ENCODE data around the gene MYEOV.
A peak's percentile ranks its signal among the peaks of the same experiment; 100 is the strongest.

MYEOV gene

DNA sequence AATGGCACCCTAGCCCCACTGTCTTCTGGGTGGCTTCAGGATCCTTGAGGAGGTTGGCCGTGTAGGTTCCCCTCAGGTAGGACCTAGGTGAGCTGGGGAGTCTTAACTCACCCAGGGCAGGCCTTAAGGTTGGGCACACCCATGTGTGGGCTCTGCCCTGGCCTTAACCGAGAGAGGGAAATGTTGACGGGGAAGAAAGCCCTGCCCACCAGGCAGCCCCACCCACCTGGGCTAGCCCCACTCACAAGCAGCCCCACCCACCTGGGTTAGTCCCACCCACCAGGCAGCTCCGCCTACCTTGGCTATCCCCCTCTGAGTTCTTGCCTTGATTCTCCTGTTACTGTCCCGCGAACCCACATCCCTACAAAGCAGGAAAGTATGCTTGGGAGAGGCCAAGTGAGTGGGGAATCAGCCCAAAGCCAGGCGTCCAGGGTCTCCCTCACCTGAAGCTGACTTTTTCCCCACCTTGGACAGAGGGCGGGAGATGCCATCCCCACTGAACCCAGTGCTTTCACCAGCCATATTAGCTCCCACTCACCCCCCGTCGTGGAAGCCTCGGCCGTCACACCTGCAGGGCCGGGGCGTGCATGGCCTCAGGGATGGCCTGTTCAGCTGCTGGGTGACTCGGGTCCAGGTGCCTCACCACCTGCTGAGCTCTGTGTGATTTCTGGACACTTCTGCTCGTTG, at the start of gene MYEOV:
Gene MYEOV, plus strand, starts transcription at position 337 of the 687 bp plus-strand sequence. CDS start 1,200 bp downstream, outside the sequence.
- FAIRE-seq, result no peak
- DNase-seq (ENCODE audit: extremely low spot score, insufficient read length, low read depth), result peak; percentile 62

DNA sequence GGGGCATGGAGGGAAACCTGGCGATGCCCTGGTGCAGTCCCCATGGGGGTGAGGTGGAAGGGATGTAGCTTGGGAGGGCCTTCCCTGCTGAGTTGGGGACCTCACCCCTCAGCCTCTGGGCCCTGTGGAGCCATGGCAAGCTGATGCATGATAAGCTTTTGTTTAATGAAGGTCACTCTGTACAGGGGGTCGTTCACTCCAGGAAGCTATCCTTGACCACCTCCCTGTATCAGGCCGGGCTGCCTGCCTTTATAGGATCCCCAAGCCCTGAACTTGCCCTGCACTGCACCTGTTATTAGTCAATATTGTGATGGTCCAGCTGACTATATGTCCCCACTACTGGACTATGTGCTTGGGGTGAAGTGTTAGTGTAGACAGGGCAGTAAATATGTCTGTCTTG, 49.7 kb upstream of the MYEOV start:
- FAIRE-seq, result no peak
- no peak for DNase-seq (ENCODE audit: extremely low spot score, insufficient read length, low read depth)

DNA sequence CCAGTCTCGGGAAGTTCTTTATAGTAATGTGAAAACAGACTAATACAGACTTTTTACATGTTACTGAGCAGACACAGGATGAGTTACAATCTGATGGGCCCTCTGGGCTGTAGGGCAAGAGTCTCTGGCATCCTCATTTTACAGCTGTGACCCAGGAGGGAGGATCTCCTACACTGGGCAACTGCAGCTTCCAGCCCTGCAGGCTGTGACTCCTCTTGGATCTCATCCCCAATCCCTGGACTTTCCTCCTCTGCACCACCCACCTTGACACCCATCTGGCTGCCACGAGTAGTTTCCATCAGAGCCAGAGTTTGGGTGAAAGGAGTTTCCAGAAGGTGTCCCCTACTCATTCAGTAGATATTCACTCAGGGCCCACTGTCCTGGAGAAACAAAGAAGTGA, 48.9 kb upstream of the MYEOV start:
- FAIRE-seq (no peak), DNase-seq (ENCODE audit: extremely low spot score, insufficient read length, low read depth) (no peak)

- DNase-seq (ENCODE audit: extremely low spot score, insufficient read length, low read depth) (no peak), FAIRE-seq (no peak)
These were observed 48.2 kb upstream of the MYEOV start for GRCh38 chr11:69245491-69246345.

GRCh38 chr11:69249311-69250185, 44.4 kb upstream of the MYEOV start:
- DNase-seq (ENCODE audit: extremely low spot score, insufficient read length, low read depth) (no peak), FAIRE-seq (no peak)

DNA sequence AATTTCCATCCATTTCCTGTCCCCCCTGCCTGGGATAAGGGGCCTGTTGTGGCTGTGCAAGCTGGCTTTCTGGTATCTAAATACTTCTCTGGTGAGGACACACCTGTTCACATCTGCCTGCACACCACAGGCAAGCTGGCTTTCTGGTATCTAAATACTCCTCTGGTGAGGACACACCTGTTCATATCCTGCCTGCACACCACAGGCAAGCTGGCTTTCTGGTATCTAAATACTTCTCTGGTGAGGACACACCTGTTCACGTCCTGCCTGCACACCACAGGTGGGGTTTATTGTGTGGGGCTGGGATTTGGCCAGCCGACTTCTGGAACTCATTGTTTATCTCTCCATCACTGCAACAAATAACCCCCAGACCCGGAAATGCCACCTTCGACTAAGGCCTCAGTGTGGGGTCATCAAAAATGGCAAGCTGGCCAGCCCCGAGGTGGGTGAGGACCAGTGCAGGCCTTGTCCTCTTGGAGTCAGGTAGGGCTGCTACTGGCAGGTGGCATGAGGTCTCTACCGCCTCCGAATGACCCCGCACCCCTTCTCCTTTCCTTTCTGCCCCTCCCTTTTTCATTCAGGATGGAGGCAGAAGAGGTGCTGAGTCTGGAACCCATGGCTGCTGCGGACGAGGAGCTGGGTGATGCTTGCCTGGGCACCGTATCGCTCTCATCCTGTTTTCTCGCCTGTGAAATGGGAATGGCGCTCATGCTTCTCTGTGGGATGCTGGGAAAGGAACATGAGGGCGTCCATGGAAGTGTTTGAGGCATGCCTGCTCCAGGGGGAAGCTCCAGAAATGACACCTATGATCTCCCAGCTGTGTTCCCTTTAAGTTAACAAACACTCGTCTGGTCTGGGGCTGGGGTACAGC, 43.5 kb upstream of the MYEOV start:
- DNase-seq (ENCODE audit: extremely low spot score, insufficient read length, low read depth) (no peak), FAIRE-seq (no peak)

DNA sequence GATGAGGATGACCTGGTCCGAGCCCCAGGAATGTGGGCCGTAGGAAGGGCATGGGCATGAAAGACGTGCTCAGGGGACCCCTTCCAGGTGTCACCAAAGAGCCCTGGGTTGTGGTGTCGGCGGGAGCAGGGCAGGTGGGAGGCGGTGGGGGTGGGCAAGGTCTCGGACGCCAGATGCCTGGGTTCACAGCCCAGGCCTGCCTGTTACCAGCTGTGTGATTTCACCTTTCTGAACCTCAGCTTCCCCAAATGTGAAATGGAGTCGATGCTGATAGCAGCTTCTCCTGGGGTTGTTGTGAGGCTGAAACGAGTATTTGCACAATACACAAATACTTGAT, 42.9 kb upstream of the MYEOV start:
- no peak for FAIRE-seq
- no peak for DNase-seq (ENCODE audit: extremely low spot score, insufficient read length, low read depth)

DNA sequence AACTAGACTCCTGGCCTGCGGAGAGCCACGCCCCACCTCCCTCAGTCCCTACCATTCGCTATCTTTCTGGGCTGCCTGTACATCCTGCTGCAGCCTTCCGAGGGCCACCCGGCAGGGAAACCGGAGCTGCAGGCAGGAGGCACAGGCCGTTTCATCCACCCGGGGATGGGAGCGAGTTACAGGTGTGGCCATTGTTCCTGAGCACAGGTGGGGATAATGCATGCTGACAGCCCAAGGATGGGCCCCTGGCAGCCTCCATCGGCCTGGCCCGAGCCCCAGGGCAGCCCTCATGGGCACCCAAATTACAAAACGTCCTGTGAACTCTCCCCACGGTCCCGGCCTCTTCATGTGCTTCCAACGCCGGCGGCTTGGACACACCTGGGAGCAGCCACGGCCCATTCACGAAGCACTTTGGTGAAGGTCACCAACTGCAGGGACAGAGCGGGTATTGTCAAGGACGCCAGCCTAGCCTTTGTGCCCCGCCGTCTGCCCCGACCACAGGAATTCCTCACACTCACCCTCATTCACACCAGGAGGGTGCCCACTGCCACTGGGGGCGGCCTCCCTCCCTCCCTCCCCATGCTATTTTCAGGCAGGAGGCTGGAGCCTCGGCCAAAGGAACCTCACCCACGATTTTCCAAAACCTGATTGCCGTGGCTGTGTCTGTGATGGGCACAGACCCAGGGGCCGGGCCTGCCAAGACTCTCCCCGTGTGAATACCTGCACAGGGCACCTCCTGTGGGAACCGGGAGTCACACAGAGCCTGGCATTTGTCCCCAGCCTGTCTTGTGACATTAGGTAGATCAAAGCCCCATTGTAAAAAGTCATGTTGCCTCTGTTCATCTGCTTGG, 42.1 kb upstream of the MYEOV start:
- DNase-seq (ENCODE audit: extremely low spot score, insufficient read length, low read depth) (no peak), FAIRE-seq (no peak)

DNA sequence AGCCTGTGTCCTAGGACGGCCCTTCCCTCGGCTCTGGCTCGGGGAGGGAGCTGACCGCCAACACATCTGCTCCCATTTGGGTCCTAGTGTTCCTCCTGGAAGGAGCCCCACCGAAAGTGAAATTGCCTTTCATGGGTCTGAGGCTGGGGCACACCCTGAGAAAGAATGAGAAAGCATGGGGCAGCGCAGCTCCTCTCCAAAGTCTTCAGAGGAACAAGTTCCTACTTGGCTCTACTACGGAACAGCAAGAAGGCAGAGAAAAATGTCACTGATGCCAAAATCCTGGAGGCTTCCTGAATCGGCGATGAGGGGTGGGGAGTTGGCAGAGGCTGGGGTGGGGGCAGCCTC, 41.5 kb upstream of the MYEOV start:
- FAIRE-seq (no peak), DNase-seq (ENCODE audit: extremely low spot score, insufficient read length, low read depth) (no peak)

GRCh38 chr11:69253028-69253427, 40.9 kb upstream of the MYEOV start:
- FAIRE-seq (no peak), DNase-seq (ENCODE audit: extremely low spot score, insufficient read length, low read depth) (no peak)

- FAIRE-seq (no peak), DNase-seq (ENCODE audit: extremely low spot score, insufficient read length, low read depth) (no peak)
These were observed 36.8 kb upstream of the MYEOV start for GRCh38 chr11:69257134-69257533.

DNA sequence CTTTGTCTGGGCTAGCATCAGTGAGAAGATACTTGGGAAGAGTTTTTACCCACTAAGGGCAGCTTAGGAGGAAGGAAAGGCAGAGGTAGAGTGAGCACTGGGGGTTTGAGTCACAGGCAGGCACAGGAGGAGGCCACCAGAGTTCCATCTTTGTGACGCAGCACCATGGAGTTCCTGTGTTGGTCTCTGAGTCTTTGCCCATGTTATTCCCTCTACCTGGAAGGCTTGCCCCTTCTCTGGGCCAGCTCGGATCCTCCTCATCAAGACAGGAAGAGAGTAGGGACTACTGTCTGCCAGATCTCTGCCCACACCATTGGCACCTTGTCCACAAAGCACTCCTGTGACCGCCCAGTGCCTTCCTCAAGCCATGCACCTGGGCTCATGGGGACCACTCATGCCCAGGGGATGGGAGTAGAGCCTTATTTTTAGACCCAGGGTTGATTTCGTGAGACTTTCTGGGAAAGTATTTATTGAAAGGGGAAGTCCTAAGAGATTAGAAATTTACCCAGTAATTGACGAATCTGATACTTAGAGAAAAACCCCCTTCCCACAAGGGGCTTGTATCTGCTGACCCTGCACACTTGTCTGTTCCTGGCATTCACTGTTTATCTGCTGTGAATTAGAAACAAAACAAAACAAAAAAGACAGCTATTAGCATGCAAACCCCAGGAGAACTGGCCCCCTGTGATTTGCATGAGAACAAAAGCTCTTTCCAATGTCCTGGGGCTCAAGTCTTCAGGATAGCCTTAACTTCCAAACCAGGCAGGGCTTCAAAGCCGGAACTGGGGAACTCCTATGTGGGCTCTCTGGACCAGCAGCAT, 35.9 kb upstream of the MYEOV start:
- FAIRE-seq (peak; percentile 29), DNase-seq (ENCODE audit: extremely low spot score, insufficient read length, low read depth) (no peak)

GRCh38 chr11:69259096-69259495, 34.9 kb upstream of the MYEOV start:
- DNase-seq (ENCODE audit: extremely low spot score, insufficient read length, low read depth), result no peak
- FAIRE-seq, result no peak

DNA sequence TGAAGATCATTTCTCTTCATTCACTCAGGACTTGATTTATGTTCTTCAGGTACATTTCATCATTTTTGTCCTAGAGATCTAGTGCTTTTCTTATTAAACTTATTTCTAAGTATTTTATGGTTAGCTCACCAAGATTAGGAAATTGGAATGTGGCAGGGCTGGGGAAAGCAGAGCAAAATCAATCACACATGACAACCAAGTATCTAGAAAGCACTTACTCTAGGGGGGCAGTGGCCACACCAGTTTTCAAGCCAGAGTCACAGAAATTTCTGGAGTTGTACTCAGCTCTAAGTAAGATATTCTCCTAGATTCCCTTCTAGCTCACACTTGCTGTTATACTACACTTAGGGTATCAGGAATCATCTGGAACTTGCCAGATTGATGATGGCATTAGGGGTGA, 33.3 kb upstream of the MYEOV start:
- FAIRE-seq (no peak), DNase-seq (ENCODE audit: extremely low spot score, insufficient read length, low read depth) (no peak)

DNA sequence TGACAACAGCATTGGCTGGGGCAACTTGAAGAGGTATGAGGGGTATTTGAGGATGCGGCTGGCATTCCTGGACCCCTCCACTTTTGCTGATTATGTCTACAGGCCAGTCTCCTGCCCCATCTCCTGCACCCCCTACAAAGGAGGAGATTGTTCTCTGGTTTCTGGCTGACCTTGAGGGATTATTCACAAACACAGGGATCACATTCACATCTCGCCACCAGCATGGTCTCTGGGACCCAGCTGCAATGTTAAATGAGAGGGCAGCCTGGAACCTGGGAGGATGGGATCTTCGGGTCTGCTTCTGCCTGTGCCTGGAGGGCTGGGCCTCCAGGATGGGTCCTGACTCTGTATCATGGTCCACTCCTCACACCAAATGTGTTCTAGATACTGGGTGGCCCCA, 32.8 kb upstream of the MYEOV start:
- DNase-seq (ENCODE audit: extremely low spot score, insufficient read length, low read depth) (no peak), FAIRE-seq (no peak)

- FAIRE-seq (no peak), DNase-seq (ENCODE audit: extremely low spot score, insufficient read length, low read depth) (no peak)
These were observed 30.8 kb upstream of the MYEOV start for GRCh38 chr11:69262918-69263735.

- DNase-seq (ENCODE audit: extremely low spot score, insufficient read length, low read depth), result no peak
- no peak for FAIRE-seq
These were observed 30.3 kb upstream of the MYEOV start for GRCh38 chr11:69263736-69264052.

- DNase-seq (ENCODE audit: extremely low spot score, insufficient read length, low read depth) (no peak), FAIRE-seq (no peak)
These were observed 29.5 kb upstream of the MYEOV start for GRCh38 chr11:69264486-69264885.
